NCI-H1092 treated with DMSO at 0.1 percent for 48 hours (cell line): Measurements from ENCODE around the gene MGA.

Experiments used
- DNase-seq: peaks from one replicate; lab custom pipeline; 2025; lab: John Stamatoyannopoulos, UW

MGA gene

GRCh38 chr15:41806291-41807181 lies 146.3 kb downstream of the MGA start:
- peak; percentile 1 for DNase-seq

- no peak for DNase-seq
These were observed 148.9 kb downstream of the MGA start for GRCh38 chr15:41809121-41809520.

GRCh38 chr15:41809526-41810220 lies 149.5 kb downstream of the MGA start:
- DNase-seq, result no peak

- no peak for DNase-seq
These were observed 150.6 kb downstream of the MGA start for GRCh38 chr15:41810651-41811431.

- peak; percentile 42 for DNase-seq
These were observed 151.4 kb downstream of the MGA start for GRCh38 chr15:41811432-41812195.

GRCh38 chr15:41812820-41813375 lies 152.7 kb downstream of the MGA start:
- no peak for DNase-seq

- DNase-seq, result no peak
These were observed 153.2 kb downstream of the MGA start for GRCh38 chr15:41813426-41813825.

GRCh38 chr15:41814534-41814933 lies 154.3 kb downstream of the MGA start:
- DNase-seq, result no peak

- no peak for DNase-seq
These were observed 156.6 kb downstream of the MGA start for GRCh38 chr15:41816788-41817187.

- no peak for DNase-seq
These were observed 157.1 kb downstream of the MGA start for GRCh38 chr15:41817327-41817726.

GRCh38 chr15:41817781-41818180 lies 157.6 kb downstream of the MGA start:
- DNase-seq, result no peak

GRCh38 chr15:41819455-41820050 lies 159.3 kb downstream of the MGA start:
- DNase-seq, result no peak

GRCh38 chr15:41820791-41821423 lies 160.7 kb downstream of the MGA start:
- no peak for DNase-seq

- no peak for DNase-seq
These were observed 161.6 kb downstream of the MGA start for GRCh38 chr15:41821831-41822230.

GRCh38 chr15:41822471-41822870 lies 162.3 kb downstream of the MGA start:
- DNase-seq, result no peak
